IPS DF 6.9 (cell line): ENCODE measurements around the gene LMNA.
A peak's percentile ranks its signal among the peaks of the same experiment; 100 is the strongest.

ENCODE experiments used
- DNase-seq: peaks from one replicate; pipeline ENCODE4 v3.0.0-alpha.2; 2013; ENCODE audit warnings: low read depth, low spot score
- H3K27ac ChIP-seq: one replicate; pipeline ENCODE4 v1.5.1; 2013; ENCODE audit warnings: low read length, control low read depth
- H3K27me3 ChIP-seq: 2 replicates; pipeline ENCODE4 v1.6.1; 2013; ENCODE audit warnings: mild to moderate bottlenecking, low read length; ENCODE audit not compliant: control insufficient read depth, insufficient read depth
- H3K36me3 ChIP-seq: 2 replicates; pipeline ENCODE4 v1.6.1; 2013; ENCODE audit warnings: low read length; ENCODE audit not compliant: control insufficient read depth, insufficient read depth
- H3K4me1 ChIP-seq: 2 replicates; pipeline ENCODE4 v1.6.1; 2013; ENCODE audit warnings: low read length; ENCODE audit not compliant: control insufficient read depth, insufficient read depth
- H3K4me3 ChIP-seq: 2 replicates; pipeline ENCODE4 v1.5.1; 2013; ENCODE audit warnings: mild to moderate bottlenecking, low read length
- H3K9me3 ChIP-seq: 2 replicates; pipeline ENCODE4 v1.6.1; 2013; ENCODE audit warnings: low read length, inconsistent platforms; ENCODE audit not compliant: control insufficient read depth, insufficient read depth
- WGBS: extraction: QIAGEN DNeasy Blood & Tissue Kit; methylation state at CpG from one replicate; pipeline ENCODE4 v1.1.7; 2013; ENCODE audit warnings: mixed read lengths, missing lambda C conversion rate; ENCODE audit not compliant: insufficient read length, insufficient coverage; 5-methylcytosine and 5-hydroxymethylcytosine counted together

The LMNA gene

DNA sequence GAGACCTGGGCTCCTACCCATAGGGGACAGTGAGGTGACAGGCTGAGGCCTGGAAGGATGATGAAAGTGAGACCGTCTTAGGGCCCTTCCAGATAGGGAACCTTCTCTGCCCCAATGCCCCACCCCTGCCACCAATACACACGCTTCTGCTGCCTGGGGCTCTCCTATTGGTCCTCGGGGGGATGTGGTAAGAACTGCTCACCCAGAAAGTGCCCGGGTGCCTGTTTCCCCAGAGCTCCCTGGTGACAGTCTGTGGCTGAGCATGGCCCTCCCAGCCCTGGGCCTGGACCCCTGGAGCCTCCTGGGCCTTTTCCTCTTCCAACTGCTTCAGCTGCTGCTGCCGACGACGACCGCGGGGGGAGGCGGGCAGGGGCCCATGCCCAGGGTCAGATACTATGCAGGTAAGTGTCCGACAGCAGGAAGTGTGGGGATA lies 39.8 kb downstream of the LMNA start:
- WGBS = no CpG with 5 or more reads among the region's 11 CpGs
- Histone ChIP-seq H3K27me3 (no peaks in the 10 kb centered on the region), H3K36me3 (no peaks in the 10 kb centered on the region), H3K27ac (no peak overlapping the region), H3K4me1 (peaks cover 6% of the 10 kb centered on the region; the same call in 1 of the 2 replicates), H3K4me3 (no peak overlapping the region), H3K9me3 (no peaks in the 10 kb centered on the region)
- no peak for DNase-seq

- H3K4me1 ChIP-seq = no peaks in the 10 kb centered on the region; the same call in 1 of the 2 replicates
- no peak overlapping the region for H3K4me3 ChIP-seq
- DNase-seq = no peak
- H3K36me3 ChIP-seq = no peaks in the 10 kb centered on the region
- H3K27ac ChIP-seq = no peak overlapping the region
- WGBS = no CpG with 5 or more reads among the region's 12 CpGs
- H3K27me3 ChIP-seq = no peaks in the 10 kb centered on the region
- H3K9me3 ChIP-seq = no peaks in the 10 kb centered on the region
These were observed 41.4 kb downstream of the LMNA start for GRCh38 chr1:156155756-156156510.

DNA sequence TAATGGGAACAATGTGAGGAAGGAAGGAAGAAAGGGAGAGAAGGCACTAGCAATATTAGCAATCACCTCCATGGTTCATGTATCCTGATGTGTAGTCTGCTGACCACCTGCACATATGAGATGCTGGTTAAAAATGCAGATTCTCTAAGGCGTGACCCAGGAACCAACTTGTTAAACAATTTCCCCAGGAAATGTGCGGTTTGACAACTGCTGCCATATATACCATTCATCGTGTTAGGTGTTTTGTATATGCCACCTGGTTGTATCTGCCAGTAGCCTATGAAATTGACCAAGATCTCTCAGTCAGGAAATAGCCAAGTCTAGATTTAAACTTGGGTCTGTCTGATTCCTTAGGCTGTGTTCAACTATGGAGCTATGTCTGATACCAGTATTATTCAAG lies 43.0 kb downstream of the LMNA start:
- no CpG with 5 or more reads among the region's 3 CpGs for WGBS
- H3K27me3 ChIP-seq = no peaks in the 10 kb centered on the region
- no peak for DNase-seq
- H3K36me3 ChIP-seq = no peaks in the 10 kb centered on the region
- H3K27ac ChIP-seq = no peak overlapping the region
- no peaks in the 10 kb centered on the region; the same call in 1 of the 2 replicates for H3K4me1 ChIP-seq
- no peaks in the 10 kb centered on the region for H3K9me3 ChIP-seq
- no peak overlapping the region for H3K4me3 ChIP-seq

- Histone ChIP-seq H3K4me1 (no peaks in the 10 kb centered on the region; the same call in 1 of the 2 replicates), H3K9me3 (no peaks in the 10 kb centered on the region), H3K27me3 (no peaks in the 10 kb centered on the region), H3K27ac (no peak overlapping the region), H3K36me3 (no peaks in the 10 kb centered on the region), H3K4me3 (no peak overlapping the region)
- no CpG with 5 or more reads among the region's 5 CpGs for WGBS
- DNase-seq = no peak
These were observed 43.5 kb downstream of the LMNA start for GRCh38 chr1:156157966-156158365.

GRCh38 chr1:156160000-156160742 lies 45.7 kb downstream of the LMNA start:
- no peak overlapping the region for H3K27ac ChIP-seq
- no peak for DNase-seq
- no peaks in the 10 kb centered on the region for H3K27me3 ChIP-seq
- no CpG with 5 or more reads among the region's 13 CpGs for WGBS
- no peaks in the 10 kb centered on the region for H3K9me3 ChIP-seq
- no peak overlapping the region for H3K4me3 ChIP-seq
- H3K4me1 ChIP-seq = no peaks in the 10 kb centered on the region; the same call in 1 of the 2 replicates
- H3K36me3 ChIP-seq = no peaks in the 10 kb centered on the region

DNA sequence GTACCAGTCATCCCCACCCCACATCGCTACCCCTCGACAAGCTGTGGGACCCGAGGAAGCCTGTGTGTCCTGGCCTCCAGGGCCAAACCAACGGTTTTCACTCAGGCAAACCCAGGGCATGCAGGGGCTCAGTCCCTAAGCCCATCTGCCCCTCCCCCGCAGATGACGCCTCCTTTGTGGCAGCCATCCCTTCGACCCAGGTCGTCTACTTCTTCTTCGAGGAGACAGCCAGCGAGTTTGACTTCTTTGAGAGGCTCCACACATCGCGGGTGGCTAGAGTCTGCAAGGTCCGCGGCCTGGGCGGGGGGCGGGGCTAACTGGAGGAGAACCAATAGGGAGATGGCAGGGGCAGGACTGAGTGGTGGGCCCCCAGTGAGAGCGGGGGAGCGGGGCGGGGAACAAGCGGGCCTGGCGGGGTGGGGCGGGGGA lies 46.2 kb downstream of the LMNA start:
- Histone ChIP-seq H3K27me3 (no peaks in the 10 kb centered on the region), H3K36me3 (no peaks in the 10 kb centered on the region), H3K9me3 (no peaks in the 10 kb centered on the region), H3K27ac (no peak overlapping the region), H3K4me3 (peak overlapping the region; percentile 2; the same call in 1 of the 2 replicates), H3K4me1 (no peaks in the 10 kb centered on the region; the same call in 1 of the 2 replicates)
- no CpG with 5 or more reads among the region's 22 CpGs for WGBS
- DNase-seq = no peak

- H3K9me3 ChIP-seq = no peaks in the 10 kb centered on the region
- WGBS = no CpG with 5 or more reads among the region's 5 CpGs
- H3K4me3 ChIP-seq = no peak overlapping the region
- H3K4me1 ChIP-seq = no peaks in the 10 kb centered on the region; the same call in 1 of the 2 replicates
- DNase-seq = no peak
- H3K27ac ChIP-seq = no peak overlapping the region
- H3K36me3 ChIP-seq = no peaks in the 10 kb centered on the region
- H3K27me3 ChIP-seq = no peaks in the 10 kb centered on the region
These were observed 48.0 kb downstream of the LMNA start for GRCh38 chr1:156162430-156163037.

GRCh38 chr1:156163712-156164111 lies 49.2 kb downstream of the LMNA start:
- no peaks in the 10 kb centered on the region for H3K27me3 ChIP-seq
- no peaks in the 10 kb centered on the region for H3K9me3 ChIP-seq
- no peak for DNase-seq
- no peaks in the 10 kb centered on the region for H3K36me3 ChIP-seq
- no peak overlapping the region for H3K27ac ChIP-seq
- H3K4me1 ChIP-seq = no peaks in the 10 kb centered on the region; the same call in 1 of the 2 replicates
- no peak overlapping the region for H3K4me3 ChIP-seq
- WGBS = no CpG with 5 or more reads among the region's 1 CpG

DNA sequence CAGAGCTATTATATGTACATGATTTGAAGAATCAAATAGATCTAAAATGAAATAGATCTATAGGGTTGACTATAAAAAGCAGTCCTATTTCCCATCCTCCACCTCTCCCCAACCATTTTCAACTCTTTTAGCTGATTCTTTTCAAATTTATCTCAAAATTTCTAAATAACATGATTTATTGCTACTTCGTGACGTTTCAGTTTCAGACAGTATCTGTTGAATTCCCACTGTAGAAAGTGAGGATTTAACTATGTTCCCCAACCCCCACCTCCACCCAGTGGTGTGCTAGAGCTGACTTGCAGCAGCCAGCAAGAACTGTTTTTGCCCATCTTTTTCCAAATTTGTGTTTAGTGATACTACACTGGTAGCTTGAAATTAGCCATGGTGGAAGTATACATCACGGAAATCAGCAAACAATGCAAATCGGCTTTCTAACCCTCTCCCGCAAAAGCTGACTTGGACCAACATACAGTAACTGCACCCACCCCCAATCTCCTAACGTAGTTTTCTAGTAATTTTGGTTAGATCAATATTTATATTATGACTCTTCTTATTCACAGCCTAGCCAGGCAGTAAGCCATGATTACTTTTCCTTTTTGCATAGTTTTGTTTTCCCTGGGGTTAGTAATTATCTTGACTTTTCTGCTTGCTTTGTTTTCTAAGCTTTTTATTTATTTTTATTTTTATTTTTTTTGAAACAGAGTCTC lies 49.8 kb downstream of the LMNA start:
- H3K36me3 ChIP-seq = no peaks in the 10 kb centered on the region
- H3K4me1 ChIP-seq = no peaks in the 10 kb centered on the region; the same call in 1 of the 2 replicates
- no peak for DNase-seq
- no peaks in the 10 kb centered on the region for H3K27me3 ChIP-seq
- H3K4me3 ChIP-seq = no peak overlapping the region
- no peak overlapping the region for H3K27ac ChIP-seq
- no peaks in the 10 kb centered on the region for H3K9me3 ChIP-seq
- 100% methylated on average over 2 of the region's 6 CpGs for WGBS

GRCh38 chr1:156165083-156165482 lies 50.6 kb downstream of the LMNA start:
- Histone ChIP-seq H3K27me3 (no peaks in the 10 kb centered on the region), H3K4me1 (no peaks in the 10 kb centered on the region; the same call in 1 of the 2 replicates), H3K36me3 (no peaks in the 10 kb centered on the region), H3K4me3 (no peak overlapping the region), H3K27ac (no peak overlapping the region), H3K9me3 (no peaks in the 10 kb centered on the region)
- no peak for DNase-seq
- WGBS = no CpG with 5 or more reads among the region's 2 CpGs
